Trophoblast cell (in vitro differentiated cells and primary cell): ENCODE results near the gene CCDC197.

Experiments
- DNase-seq, 2 donors: peaks; one replicate each; pipeline ENCODE4 v3.0.0-alpha.2; 2016
- H2AFZ ChIP-seq: 2 replicates; pipeline ENCODE4 v1.6.1; 2013; ENCODE audit warnings: low read length, moderate library complexity, mild to moderate bottlenecking; ENCODE audit not compliant: insufficient read depth, poor library complexity
- H2AK5ac ChIP-seq: 2 replicates; pipeline ENCODE4 v1.6.1; 2013; ENCODE audit warnings: mild to moderate bottlenecking, low read length
- H2BK120ac ChIP-seq: 2 replicates; pipeline ENCODE4 v1.6.1; 2013; ENCODE audit warnings: low read length, mild to moderate bottlenecking, moderate library complexity; ENCODE audit not compliant: insufficient read depth, poor library complexity
- H2BK12ac ChIP-seq: 2 replicates; pipeline ENCODE4 v1.6.1; 2013; ENCODE audit warnings: mild to moderate bottlenecking, low read length, moderate library complexity
- H2BK5ac ChIP-seq: 2 replicates; pipeline ENCODE4 v1.6.1; 2013; ENCODE audit warnings: low read length, low read depth, moderate library complexity, mild to moderate bottlenecking; ENCODE audit not compliant: poor library complexity
- H3K14ac ChIP-seq: 2 replicates; pipeline ENCODE4 v1.6.1; 2013; ENCODE audit warnings: mild to moderate bottlenecking, low read length
- H3K18ac ChIP-seq: 2 replicates; pipeline ENCODE4 v1.6.1; 2013; ENCODE audit warnings: mild to moderate bottlenecking, low read length
- H3K23ac ChIP-seq: 2 replicates; pipeline ENCODE4 v1.6.1; 2013; ENCODE audit warnings: low read length
- H3K27ac ChIP-seq: 2 replicates; pipeline ENCODE4 v1.5.1; 2013; ENCODE audit warnings: low read depth, mild to moderate bottlenecking, inconsistent platforms, low read length, moderate library complexity
- H3K27me3 ChIP-seq: 2 replicates; pipeline ENCODE4 v1.6.1; 2013; ENCODE audit warnings: inconsistent platforms, mild to moderate bottlenecking, low read length, moderate library complexity; ENCODE audit not compliant: insufficient read depth
- H3K36me3 ChIP-seq, 2 experiments: 1 replicate in 1 of 2; 2 replicates in 1 of 2; pipeline ENCODE4 v1.6.1; 2013; ENCODE audit warnings: low read length in 2 of 2, mild to moderate bottlenecking in 2 of 2, moderate library complexity in 1 of 2; ENCODE audit not compliant: insufficient read depth in 2 of 2, control insufficient read depth in 1 of 2
- H3K4ac ChIP-seq: 2 replicates; pipeline ENCODE4 v1.6.1; 2013; ENCODE audit warnings: low read depth, mild to moderate bottlenecking, low read length, moderate library complexity
- H3K4me1 ChIP-seq, 2 experiments: 1 replicate in 1 of 2; 2 replicates in 1 of 2; pipeline ENCODE4 v1.6.1; 2013; ENCODE audit warnings: low read length in 2 of 2, mild to moderate bottlenecking in 2 of 2, moderate library complexity in 1 of 2; ENCODE audit not compliant: insufficient read depth in 2 of 2, control insufficient read depth in 1 of 2
- H3K4me2 ChIP-seq: 2 replicates; pipeline ENCODE4 v1.6.1; 2013; ENCODE audit warnings: inconsistent platforms, mild to moderate bottlenecking, low read length, moderate library complexity
- H3K4me3 ChIP-seq: 2 replicates; pipeline ENCODE4 v1.5.1; 2013; ENCODE audit warnings: mild to moderate bottlenecking, low read depth, low read length, inconsistent platforms
- H3K79me1 ChIP-seq: one replicate; pipeline ENCODE4 v1.6.1; 2013; ENCODE audit warnings: low read length
- H3K79me2 ChIP-seq: 2 replicates; pipeline ENCODE4 v1.6.1; 2013; ENCODE audit warnings: low read length, mild to moderate bottlenecking; ENCODE audit not compliant: control insufficient read depth, insufficient read depth, poor library complexity
- H3K9ac ChIP-seq: 2 replicates; pipeline ENCODE4 v1.6.1; 2013; ENCODE audit warnings: mild to moderate bottlenecking, low read length
- H3K9me3 ChIP-seq: 2 replicates; pipeline ENCODE4 v1.6.1; 2013; ENCODE audit warnings: low read depth, mild to moderate bottlenecking, control low read depth, inconsistent platforms, low read length; ENCODE audit not compliant: insufficient read depth
- H4K12ac ChIP-seq: 2 replicates; pipeline ENCODE4 v1.6.1; 2013; ENCODE audit warnings: low read depth, mild to moderate bottlenecking, low read length, moderate library complexity
- H4K8ac ChIP-seq: 2 replicates; pipeline ENCODE4 v1.6.1; 2013; ENCODE audit warnings: low read depth, mild to moderate bottlenecking, low read length, moderate library complexity
- H4K91ac ChIP-seq: one replicate; pipeline ENCODE4 v1.6.1; 2013; ENCODE audit warnings: low read depth, mild to moderate bottlenecking, low read length, moderate library complexity
- whole genome bisulfite sequencing: extraction: QIAGEN DNeasy Blood & Tissue Kit; methylation state at CpG from one replicate; pipeline ENCODE4 v1.1.7; 2013; ENCODE audit warnings: missing lambda C conversion rate; ENCODE audit not compliant: insufficient read length, insufficient coverage; ENCODE audit errors: extremely low coverage; 5-methylcytosine and 5-hydroxymethylcytosine counted together

Gene CCDC197

DNA sequence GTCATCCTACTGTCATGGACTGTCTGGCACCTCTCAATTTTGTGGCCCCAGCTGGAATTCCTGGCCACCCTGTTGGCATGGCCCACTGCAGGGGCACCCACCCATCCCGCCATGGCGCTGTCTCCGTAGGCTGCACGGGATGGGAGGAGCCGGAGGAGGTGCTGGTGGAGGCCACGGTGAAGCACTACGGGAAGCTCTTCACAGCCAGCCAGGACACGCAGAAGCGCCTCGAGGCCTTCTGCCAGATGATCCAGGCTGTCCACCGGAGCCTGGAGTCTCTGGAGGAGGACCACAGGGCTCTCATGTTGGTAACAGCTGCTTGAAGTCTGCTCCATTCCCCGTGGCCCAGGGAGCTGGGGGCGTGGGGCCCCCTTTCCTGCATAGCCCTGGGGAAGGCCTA, 3.9 kb downstream of the CCDC197 start:
- peaks cover 0 to 6% of the 10 kb centered on the region in 2 experiments for H3K4me1 ChIP-seq
- H3K23ac ChIP-seq = no peak overlapping the region
- H4K8ac ChIP-seq = no peak overlapping the region
- H3K79me2 ChIP-seq = no peaks in the 10 kb centered on the region
- no peak overlapping the region for H2BK120ac ChIP-seq
- H2AK5ac ChIP-seq = no peak overlapping the region
- H2BK12ac ChIP-seq = no peak overlapping the region
- no CpG with 5 or more reads among the region's 13 CpGs for WGBS
- H3K4me2 ChIP-seq = no peak overlapping the region
- H2AFZ ChIP-seq = no peak overlapping the region
- H4K91ac ChIP-seq = no peak overlapping the region
- no peak overlapping the region for H2BK5ac ChIP-seq
- no peak overlapping the region for H3K18ac ChIP-seq
- no peaks in the 10 kb centered on the region for H3K9me3 ChIP-seq
- H3K9ac ChIP-seq = no peak overlapping the region
- DNase-seq = no peak
- no peaks in the 10 kb centered on the region for H3K79me1 ChIP-seq
- H3K27ac ChIP-seq = no peak overlapping the region
- H4K12ac ChIP-seq = no peak overlapping the region
- no peaks in the 10 kb centered on the region for H3K27me3 ChIP-seq
- H3K4ac ChIP-seq = no peak overlapping the region
- no peaks in the 10 kb centered on the region for H3K36me3 ChIP-seq
- H3K14ac ChIP-seq = no peak overlapping the region
- no peak overlapping the region for H3K4me3 ChIP-seq

DNA sequence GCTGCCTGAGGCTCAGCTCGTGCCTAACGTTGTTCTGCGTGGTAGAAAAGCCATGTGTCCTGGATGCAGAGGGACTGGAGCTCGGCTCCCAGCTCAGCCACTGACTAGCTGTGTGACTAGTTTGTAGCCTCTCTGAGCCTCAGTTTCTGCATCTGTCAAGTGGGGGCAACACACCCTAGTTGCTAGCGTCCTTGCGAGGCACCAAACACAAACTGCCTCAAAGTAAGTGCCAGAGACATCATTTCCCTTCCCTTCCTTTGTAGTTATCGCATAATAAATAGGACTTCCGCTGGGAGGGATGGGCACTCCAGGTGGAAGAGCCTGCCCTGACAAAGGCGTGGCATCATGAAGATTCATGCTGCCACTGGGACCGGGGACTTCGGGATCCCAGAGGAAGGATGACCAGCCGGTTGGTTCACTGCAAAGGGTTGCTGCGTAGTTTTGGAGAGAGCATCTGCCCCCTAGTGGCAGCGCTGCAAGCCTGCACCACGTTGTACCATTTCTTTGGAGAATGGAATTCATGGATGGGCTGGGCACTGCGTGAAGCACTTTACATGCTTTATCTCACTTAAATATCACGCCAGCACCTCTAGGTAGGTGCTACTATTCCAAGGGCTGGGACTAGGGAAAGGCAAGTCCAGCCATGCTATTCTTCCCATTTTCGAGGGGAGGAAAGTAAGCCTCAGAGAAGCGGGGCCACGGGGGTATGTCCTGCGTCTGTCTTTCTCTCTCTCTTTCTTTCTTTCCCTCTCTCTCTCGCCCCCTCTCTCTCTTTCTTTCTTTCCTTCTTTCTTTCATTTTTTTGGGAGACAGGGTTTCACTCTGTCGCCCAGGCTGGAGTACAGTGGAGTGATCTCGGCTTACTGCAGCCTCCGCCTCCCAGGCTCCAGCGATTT, 4.6 kb downstream of the CCDC197 start:
- H3K4ac ChIP-seq = no peak overlapping the region
- no peak overlapping the region for H3K14ac ChIP-seq
- H3K18ac ChIP-seq = no peak overlapping the region
- no peak overlapping the region for H3K4me3 ChIP-seq
- peaks cover 0 to 6% of the 10 kb centered on the region in 2 experiments for H3K4me1 ChIP-seq
- no peaks in the 10 kb centered on the region for H3K9me3 ChIP-seq
- H4K91ac ChIP-seq = no peak overlapping the region
- H3K9ac ChIP-seq = no peak overlapping the region
- H2AK5ac ChIP-seq = no peak overlapping the region
- H2BK12ac ChIP-seq = no peak overlapping the region
- H3K27ac ChIP-seq = no peak overlapping the region
- DNase-seq = peak; percentile 71 to 90
- no peak overlapping the region for H3K4me2 ChIP-seq
- H2BK5ac ChIP-seq = no peak overlapping the region
- no peak overlapping the region for H4K8ac ChIP-seq
- H3K27me3 ChIP-seq = no peaks in the 10 kb centered on the region
- H3K79me2 ChIP-seq = no peaks in the 10 kb centered on the region
- H3K79me1 ChIP-seq = no peaks in the 10 kb centered on the region
- H3K36me3 ChIP-seq = no peaks in the 10 kb centered on the region
- no peak overlapping the region for H3K23ac ChIP-seq
- no CpG with 5 or more reads among the region's 26 CpGs for WGBS
- H4K12ac ChIP-seq = no peak overlapping the region
- H2AFZ ChIP-seq = no peak overlapping the region
- no peak overlapping the region for H2BK120ac ChIP-seq

DNA sequence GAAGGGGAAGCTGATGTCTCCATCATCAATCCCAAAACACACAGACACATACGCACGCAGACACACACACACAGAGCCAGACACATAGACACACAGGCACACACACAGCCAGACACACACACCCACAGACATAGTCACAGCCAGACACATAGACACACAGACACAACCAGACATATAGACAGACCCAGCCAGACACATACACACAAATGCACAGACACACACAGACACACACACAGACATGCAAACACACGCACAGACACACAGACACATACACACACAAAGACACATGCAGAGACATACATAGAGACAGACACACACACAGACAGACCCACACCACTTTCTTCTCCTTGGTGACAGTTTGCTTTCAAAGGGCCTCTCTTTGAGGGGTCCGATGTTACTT, 6.3 kb downstream of the CCDC197 start:
- Histone ChIP-seq H3K79me2 (no peaks in the 10 kb centered on the region), H3K9me3 (no peaks in the 10 kb centered on the region), H2AK5ac (no peak overlapping the region), H2BK12ac (no peak overlapping the region), H3K27ac (no peak overlapping the region), H3K14ac (no peak overlapping the region), H2BK5ac (no peak overlapping the region), H4K12ac (no peak overlapping the region), H4K8ac (no peak overlapping the region), H2BK120ac (no peak overlapping the region), H3K9ac (no peak overlapping the region), H3K36me3 (no peaks in the 10 kb centered on the region), H3K27me3 (no peaks in the 10 kb centered on the region), H3K4me1 (peaks cover 0 to 6% of the 10 kb centered on the region in 2 experiments), H3K4me3 (no peak overlapping the region), H3K4ac (no peak overlapping the region), H3K23ac (no peak overlapping the region), H2AFZ (no peak overlapping the region), H3K79me1 (no peaks in the 10 kb centered on the region), H4K91ac (no peak overlapping the region), H3K18ac (no peak overlapping the region), H3K4me2 (no peak overlapping the region)
- WGBS = no CpG with 5 or more reads among the region's 4 CpGs
- no peak for DNase-seq

DNA sequence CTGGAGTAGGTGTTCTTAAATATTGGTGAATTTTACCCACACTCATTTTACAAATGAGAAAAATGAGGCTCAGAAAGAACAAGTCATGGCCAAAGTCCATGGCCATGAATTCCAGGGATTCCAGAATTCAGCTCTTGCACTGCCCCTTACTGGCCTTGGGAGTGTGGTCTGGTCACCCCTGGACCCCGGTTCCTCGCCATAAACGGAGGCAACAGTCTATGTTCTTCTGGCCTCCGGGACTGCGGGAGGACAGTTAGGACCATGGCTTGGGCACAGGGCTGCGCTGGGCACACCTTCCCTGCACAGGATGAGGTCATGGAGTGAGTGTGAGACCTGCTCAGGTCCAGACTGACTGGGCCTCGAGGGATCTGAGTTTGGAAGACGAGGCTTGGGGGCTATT, 6.9 kb downstream of the CCDC197 start:
- Histone ChIP-seq H3K4me2 (no peak overlapping the region), H3K79me2 (no peaks in the 10 kb centered on the region), H3K9ac (no peak overlapping the region), H3K36me3 (no peaks in the 10 kb centered on the region), H2AFZ (no peak overlapping the region), H3K4me3 (no peak overlapping the region), H2BK5ac (no peak overlapping the region), H3K79me1 (no peaks in the 10 kb centered on the region), H2BK12ac (no peak overlapping the region), H3K4ac (no peak overlapping the region), H3K4me1 (peaks cover 0 to 3% of the 10 kb centered on the region in 2 experiments), H4K91ac (no peak overlapping the region), H3K9me3 (no peaks in the 10 kb centered on the region), H4K12ac (no peak overlapping the region), H3K23ac (no peak overlapping the region), H3K14ac (no peak overlapping the region), H2AK5ac (no peak overlapping the region), H2BK120ac (no peak overlapping the region), H3K27me3 (no peaks in the 10 kb centered on the region), H4K8ac (no peak overlapping the region), H3K18ac (no peak overlapping the region), H3K27ac (no peak overlapping the region)
- no CpG with 5 or more reads among the region's 8 CpGs for WGBS
- DNase-seq = no peak
